ENCODE data around the gene PRSS2. TPM values are rescaled to one million over a fixed set of nuclear protein-coding genes. Genes with fewer than 3 reads are reported as not detected.
"Not testable (repeated sequence)": the region's sequence is repeated elsewhere in the genome, so short reads cannot be mapped to it uniquely, and the experiment has no call there.

The PRSS2 gene
- total and polyA plus RNA-seq, 2 donors (not counting 1 experiment from before 2014, with no cell fraction given) = not detected

DNA sequence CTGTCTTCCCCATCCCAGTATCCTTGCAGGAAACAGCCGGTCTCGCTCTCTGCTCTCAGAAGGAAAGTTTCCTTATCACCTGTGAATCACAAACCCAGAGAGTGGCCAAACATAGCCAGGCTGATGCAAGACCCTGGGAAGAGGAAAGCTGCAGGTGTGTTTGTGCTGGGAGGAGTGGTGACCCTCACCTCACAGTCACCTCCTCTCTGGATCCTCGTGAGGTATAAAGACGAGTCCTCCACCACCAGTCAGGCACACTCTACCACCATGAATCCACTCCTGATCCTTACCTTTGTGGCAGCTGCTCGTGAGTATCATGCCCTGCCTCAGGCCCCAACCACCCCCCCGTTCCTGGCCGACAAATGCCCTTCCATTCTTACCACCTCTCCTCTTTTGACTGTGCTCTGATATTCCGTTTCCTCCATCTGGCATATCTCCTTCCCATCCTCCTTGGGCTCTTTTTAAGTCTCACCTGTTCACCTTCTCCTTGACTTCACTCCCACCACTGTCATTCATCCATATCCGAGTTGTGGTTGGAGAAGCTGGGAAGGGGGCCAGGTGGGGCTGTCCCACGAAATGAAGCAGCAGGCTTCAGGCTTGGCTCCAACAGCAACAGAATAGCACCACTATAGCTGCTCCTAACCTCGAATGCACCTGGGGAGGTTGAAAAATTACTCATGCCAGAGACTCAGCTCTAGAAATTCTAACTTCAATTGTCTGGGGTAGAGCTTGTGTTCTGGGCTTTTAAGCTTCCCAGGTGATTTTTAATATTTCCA lies 21.4 kb upstream of the PRSS2 start, which contains the start of gene PRSS1:
Gene PRSS1, plus strand, starts transcription at position 255 of the 776 bp plus-strand sequence. Its CDS starts 13 bp downstream, at position 268.
- Histone ChIP-seq H3K9ac (ENCODE audit: insufficient read depth, low read length) (no peak within 1 kb of the TSS), H3K4me2 (ENCODE audit: extremely low read depth, insufficient read depth, low read length) (no peak within 1 kb of the TSS), H2AFZ (ENCODE audit: low read length) (no peak within 1 kb of the TSS), H3K4me3 (replicated peaks in 1 of 4; ENCODE audit: control extremely low read depth in 1 of 4, insufficient read depth in 1 of 4, low read depth in 3 of 4, low read length in 4 of 4) (no peak within 1 kb of the TSS), H3K79me2 (ENCODE audit: control insufficient read depth, insufficient read depth, low read length) (no peaks in the 10 kb centered on the region), H3K4me1 (ENCODE audit: control insufficient read depth, extremely low read depth, insufficient read depth, low read length) (no peaks in the 10 kb centered on the region), H3K36me3 (ENCODE audit: control insufficient read depth, insufficient read depth, low read length) (no peaks in the 10 kb centered on the region), H3K27me3 (ENCODE audit: control insufficient read depth, insufficient read depth, low read length) (no peaks in the 10 kb centered on the region), H3K27ac (ENCODE audit: insufficient read depth, low read length) (no peak within 1 kb of the TSS), H3K9me3 (ENCODE audit: control insufficient read depth, insufficient read depth, low read depth, low read length) (no peaks in the 10 kb centered on the region), H4K20me1 (ENCODE audit: control insufficient read depth, extremely low read depth, insufficient read depth, low read length) (no peaks in the 10 kb centered on the region)
- DNase-seq (ENCODE audit: low read depth in 2 of 2) = no peak
- TF ChIP-seq, protein P1, sequence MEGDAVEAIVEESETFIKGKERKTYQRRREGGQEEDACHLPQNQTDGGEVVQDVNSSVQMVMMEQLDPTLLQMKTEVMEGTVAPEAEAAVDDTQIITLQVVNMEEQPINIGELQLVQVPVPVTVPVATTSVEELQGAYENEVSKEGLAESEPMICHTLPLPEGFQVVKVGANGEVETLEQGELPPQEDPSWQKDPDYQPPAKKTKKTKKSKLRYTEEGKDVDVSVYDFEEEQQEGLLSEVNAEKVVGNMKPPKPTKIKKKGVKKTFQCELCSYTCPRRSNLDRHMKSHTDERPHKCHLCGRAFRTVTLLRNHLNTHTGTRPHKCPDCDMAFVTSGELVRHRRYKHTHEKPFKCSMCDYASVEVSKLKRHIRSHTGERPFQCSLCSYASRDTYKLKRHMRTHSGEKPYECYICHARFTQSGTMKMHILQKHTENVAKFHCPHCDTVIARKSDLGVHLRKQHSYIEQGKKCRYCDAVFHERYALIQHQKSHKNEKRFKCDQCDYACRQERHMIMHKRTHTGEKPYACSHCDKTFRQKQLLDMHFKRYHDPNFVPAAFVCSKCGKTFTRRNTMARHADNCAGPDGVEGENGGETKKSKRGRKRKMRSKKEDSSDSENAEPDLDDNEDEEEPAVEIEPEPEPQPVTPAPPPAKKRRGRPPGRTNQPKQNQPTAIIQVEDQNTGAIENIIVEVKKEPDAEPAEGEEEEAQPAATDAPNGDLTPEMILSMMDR (conservative IDR thresholded peaks at IDR 0.05 in 1 of 2, IDR thresholded peaks at IDR 0.05 in 1 of 2; ENCODE audit: low read depth in 1 of 2, low read length in 2 of 2) = no peak
- no peak for TF ChIP-seq EZH2 (IDR thresholded peaks at IDR 0.05; ENCODE audit: low read length, missing control alignments)

DNA sequence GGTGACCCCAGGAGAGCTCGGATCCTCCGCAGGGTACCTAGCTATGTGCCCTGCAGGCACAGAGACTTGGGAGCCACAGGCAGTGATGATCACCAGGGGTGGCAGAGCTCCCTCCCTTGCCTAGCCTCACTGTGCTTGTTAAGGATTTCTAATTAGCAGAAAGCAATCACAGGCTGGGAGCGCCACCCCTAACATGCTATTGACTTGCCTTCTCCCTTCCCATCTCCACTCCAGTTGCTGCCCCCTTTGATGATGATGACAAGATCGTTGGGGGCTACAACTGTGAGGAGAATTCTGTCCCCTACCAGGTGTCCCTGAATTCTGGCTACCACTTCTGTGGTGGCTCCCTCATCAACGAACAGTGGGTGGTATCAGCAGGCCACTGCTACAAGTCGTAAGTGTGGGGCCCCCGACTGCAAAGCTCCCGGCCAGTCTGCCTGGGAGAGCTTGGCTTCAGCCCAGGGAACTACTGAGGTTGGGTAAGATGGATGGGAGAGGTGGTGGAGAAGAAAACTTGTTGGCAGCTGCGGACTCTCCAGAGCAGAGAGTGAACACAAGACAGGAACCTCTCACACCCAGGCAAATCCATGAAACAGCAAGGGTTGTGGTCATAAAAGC lies 20.3 kb upstream of the PRSS2 start:
- no peak for DNase-seq (ENCODE audit: low read depth in 2 of 2)
- Histone ChIP-seq H3K9ac (ENCODE audit: insufficient read depth, low read length) (no peak overlapping the region), H3K4me1 (ENCODE audit: control insufficient read depth, extremely low read depth, insufficient read depth, low read length) (no peaks in the 10 kb centered on the region), H3K27ac (ENCODE audit: insufficient read depth, low read length) (no peak overlapping the region), H3K79me2 (ENCODE audit: control insufficient read depth, insufficient read depth, low read length) (no peaks in the 10 kb centered on the region), H4K20me1 (ENCODE audit: control insufficient read depth, extremely low read depth, insufficient read depth, low read length) (no peaks in the 10 kb centered on the region), H3K4me3 (replicated peaks in 1 of 4; ENCODE audit: control extremely low read depth in 1 of 4, insufficient read depth in 1 of 4, low read depth in 3 of 4, low read length in 4 of 4) (no peak overlapping the region), H3K27me3 (ENCODE audit: control insufficient read depth, insufficient read depth, low read length) (no peaks in the 10 kb centered on the region), H3K4me2 (ENCODE audit: extremely low read depth, insufficient read depth, low read length) (no peak overlapping the region), H2AFZ (ENCODE audit: low read length) (no peak overlapping the region), H3K9me3 (ENCODE audit: control insufficient read depth, insufficient read depth, low read depth, low read length) (no peaks in the 10 kb centered on the region), H3K36me3 (ENCODE audit: control insufficient read depth, insufficient read depth, low read length) (no peaks in the 10 kb centered on the region)
- TF ChIP-seq, protein P1 (conservative IDR thresholded peaks at IDR 0.05 in 1 of 2, IDR thresholded peaks at IDR 0.05 in 1 of 2; ENCODE audit: low read depth in 1 of 2, low read length in 2 of 2) = no peak
- no peak for TF ChIP-seq EZH2 (IDR thresholded peaks at IDR 0.05; ENCODE audit: low read length, missing control alignments)

DNA sequence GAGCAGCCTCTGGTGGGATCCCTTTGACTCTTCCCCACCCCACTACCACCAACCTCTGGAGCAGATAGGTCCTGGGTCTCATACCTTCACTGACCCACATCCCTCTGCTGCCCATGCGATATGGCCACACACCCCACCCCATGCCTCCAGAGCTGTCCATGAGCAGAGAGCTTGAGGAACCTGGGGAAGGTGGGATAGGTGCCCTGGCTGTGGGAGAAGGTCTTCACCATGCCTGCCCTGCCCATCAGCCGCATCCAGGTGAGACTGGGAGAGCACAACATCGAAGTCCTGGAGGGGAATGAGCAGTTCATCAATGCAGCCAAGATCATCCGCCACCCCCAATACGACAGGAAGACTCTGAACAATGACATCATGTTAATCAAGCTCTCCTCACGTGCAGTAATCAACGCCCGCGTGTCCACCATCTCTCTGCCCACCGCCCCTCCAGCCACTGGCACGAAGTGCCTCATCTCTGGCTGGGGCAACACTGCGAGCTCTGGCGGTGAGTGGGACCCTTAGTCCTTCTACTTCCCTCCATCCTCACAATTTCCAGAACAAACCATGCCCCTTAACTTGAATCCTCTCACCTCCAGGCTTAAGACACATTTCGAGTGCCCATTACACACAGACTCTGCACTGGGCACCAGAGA lies 19.1 kb upstream of the PRSS2 start:
- H3K27me3 ChIP-seq (ENCODE audit: control insufficient read depth, insufficient read depth, low read length); H4K20me1 ChIP-seq (ENCODE audit: control insufficient read depth, extremely low read depth, insufficient read depth, low read length); H3K4me1 ChIP-seq (ENCODE audit: control insufficient read depth, extremely low read depth, insufficient read depth, low read length); H3K4me2 ChIP-seq (ENCODE audit: extremely low read depth, insufficient read depth, low read length); DNase-seq (ENCODE audit: low read depth in 2 of 2); H3K79me2 ChIP-seq (ENCODE audit: control insufficient read depth, insufficient read depth, low read length); H3K4me3 ChIP-seq (replicated peaks in 1 of 4; ENCODE audit: control extremely low read depth in 1 of 4, insufficient read depth in 1 of 4, low read depth in 3 of 4, low read length in 4 of 4); H3K9ac ChIP-seq (ENCODE audit: insufficient read depth, low read length); H3K9me3 ChIP-seq (ENCODE audit: control insufficient read depth, insufficient read depth, low read depth, low read length); H3K36me3 ChIP-seq (ENCODE audit: control insufficient read depth, insufficient read depth, low read length); H2AFZ ChIP-seq (ENCODE audit: low read length); H3K27ac ChIP-seq (ENCODE audit: insufficient read depth, low read length): not testable (repeated sequence)
